ENCODE measurements around the gene CRABP2.

CRABP2 gene

DNA sequence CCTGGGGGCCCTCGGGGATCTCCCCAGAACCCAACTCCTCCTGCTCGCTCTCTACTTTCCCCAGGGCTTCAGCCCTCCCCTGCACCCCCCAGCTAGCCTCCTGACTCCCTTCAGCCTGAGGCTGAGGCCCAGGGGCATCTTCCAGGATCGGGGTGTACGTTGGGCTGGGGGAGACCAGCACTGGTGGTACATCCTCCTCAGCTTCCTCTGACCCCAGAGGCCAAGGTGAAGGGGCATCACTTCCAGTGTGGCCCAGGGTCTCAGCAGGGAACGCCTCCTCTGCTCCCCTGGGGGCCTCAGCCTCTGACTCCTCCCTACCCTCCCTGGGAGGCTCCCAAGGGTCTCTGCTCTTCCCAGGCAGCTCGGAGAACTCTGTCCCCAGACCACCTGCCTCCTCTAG, 35.0 kb downstream of the CRABP2 start:
- DNase-seq (ENCODE audit: low read depth) = no peak
- H3K4me3 ChIP-seq (ENCODE audit: low read depth, low read length) = no peak overlapping the region
- TF ChIP-seq, protein P1, sequence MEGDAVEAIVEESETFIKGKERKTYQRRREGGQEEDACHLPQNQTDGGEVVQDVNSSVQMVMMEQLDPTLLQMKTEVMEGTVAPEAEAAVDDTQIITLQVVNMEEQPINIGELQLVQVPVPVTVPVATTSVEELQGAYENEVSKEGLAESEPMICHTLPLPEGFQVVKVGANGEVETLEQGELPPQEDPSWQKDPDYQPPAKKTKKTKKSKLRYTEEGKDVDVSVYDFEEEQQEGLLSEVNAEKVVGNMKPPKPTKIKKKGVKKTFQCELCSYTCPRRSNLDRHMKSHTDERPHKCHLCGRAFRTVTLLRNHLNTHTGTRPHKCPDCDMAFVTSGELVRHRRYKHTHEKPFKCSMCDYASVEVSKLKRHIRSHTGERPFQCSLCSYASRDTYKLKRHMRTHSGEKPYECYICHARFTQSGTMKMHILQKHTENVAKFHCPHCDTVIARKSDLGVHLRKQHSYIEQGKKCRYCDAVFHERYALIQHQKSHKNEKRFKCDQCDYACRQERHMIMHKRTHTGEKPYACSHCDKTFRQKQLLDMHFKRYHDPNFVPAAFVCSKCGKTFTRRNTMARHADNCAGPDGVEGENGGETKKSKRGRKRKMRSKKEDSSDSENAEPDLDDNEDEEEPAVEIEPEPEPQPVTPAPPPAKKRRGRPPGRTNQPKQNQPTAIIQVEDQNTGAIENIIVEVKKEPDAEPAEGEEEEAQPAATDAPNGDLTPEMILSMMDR (IDR thresholded peaks at IDR 0.05; ENCODE audit: low read depth, low read length) = no peak
- TF ChIP-seq, protein P2, sequence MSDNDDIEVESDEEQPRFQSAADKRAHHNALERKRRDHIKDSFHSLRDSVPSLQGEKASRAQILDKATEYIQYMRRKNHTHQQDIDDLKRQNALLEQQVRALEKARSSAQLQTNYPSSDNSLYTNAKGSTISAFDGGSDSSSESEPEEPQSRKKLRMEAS (IDR thresholded peaks at IDR 0.05; ENCODE audit: low read depth, low read length) = no peak
- TF ChIP-seq POLR2A (IDR thresholded peaks at IDR 0.05; ENCODE audit: extremely low read depth, insufficient read length) = no peak
- TF ChIP-seq MYC (IDR thresholded peaks at IDR 0.05; ENCODE audit: low read depth, low read length) = no peak

DNA sequence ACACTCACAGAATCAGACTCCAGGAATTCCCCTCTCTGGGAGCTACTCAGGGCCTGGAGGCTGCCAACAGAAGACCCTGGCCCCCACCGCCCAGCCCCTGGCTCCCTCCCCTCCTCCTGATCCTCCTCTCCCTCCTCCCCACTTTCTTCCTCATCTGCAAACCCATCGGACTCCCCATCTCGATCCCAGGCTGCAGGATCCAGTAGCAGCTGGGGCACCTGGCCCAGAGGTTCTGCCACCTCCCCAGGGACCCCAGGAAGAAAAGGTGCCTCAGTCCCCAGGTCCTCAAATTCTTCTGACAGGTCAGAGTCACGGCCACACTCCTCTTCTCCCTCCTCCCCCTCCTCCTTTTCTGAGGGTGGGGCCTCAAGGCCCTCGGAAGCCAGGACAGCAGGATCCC, 35.6 kb downstream of the CRABP2 start:
- no peak overlapping the region for H3K4me3 ChIP-seq (ENCODE audit: low read depth, low read length)
- DNase-seq (ENCODE audit: low read depth) = no peak
- TF ChIP-seq POLR2A (IDR thresholded peaks at IDR 0.05; ENCODE audit: extremely low read depth, insufficient read length) (no peak), MYC (IDR thresholded peaks at IDR 0.05; ENCODE audit: low read depth, low read length) (no peak)
- TF ChIP-seq, protein P1 (IDR thresholded peaks at IDR 0.05; ENCODE audit: low read depth, low read length) = no peak
- TF ChIP-seq, protein P2 (IDR thresholded peaks at IDR 0.05; ENCODE audit: low read depth, low read length) = no peak

DNA sequence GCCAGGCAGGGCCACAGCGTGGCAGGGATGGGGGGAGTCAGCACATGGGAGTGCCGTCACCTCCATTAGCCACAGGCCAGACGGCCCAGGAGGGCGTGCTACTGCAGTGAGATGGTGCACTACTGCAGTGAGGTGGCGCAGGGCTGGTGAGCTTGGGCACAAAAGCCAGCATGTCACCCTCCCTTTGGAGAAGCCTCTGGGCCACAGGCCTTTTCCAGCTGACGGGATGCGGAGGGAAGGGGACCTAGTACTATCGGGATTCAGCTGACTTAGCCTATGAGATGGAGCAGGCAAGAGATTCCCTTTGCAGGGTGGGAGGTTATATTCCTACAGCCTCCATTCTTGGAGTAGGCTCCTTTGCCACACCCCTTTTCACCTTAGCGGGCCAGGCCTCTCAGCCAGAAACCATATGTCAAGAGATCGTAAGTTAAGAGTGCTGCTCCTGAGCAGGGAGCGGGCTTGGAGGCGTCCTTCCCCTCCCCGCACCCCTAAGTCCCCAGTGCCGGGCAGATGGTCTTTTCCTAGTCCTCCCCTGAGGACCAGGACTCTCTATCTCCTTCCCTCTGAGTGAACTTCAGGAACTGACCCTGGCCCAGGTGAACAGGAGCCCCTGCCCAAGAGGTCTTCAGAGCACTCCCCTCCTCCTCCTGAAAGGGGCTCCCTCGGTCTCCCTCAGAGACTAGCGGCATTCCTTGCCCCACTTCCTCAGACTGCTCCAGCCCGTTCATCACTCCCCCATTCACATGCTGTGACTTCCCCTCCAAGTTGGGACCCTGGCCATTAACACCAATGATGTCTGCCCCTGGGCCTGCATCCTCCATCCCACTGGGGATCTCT, 36.4 kb downstream of the CRABP2 start:
- no peak for DNase-seq (ENCODE audit: low read depth)
- TF ChIP-seq, protein P2 (IDR thresholded peaks at IDR 0.05; ENCODE audit: low read depth, low read length) = no peak
- TF ChIP-seq MYC (IDR thresholded peaks at IDR 0.05; ENCODE audit: low read depth, low read length) (no peak), POLR2A (IDR thresholded peaks at IDR 0.05; ENCODE audit: extremely low read depth, insufficient read length) (no peak)
- TF ChIP-seq, protein P1 (IDR thresholded peaks at IDR 0.05; ENCODE audit: low read depth, low read length) = no peak
- H3K4me3 ChIP-seq (ENCODE audit: low read depth, low read length) = no peak overlapping the region

DNA sequence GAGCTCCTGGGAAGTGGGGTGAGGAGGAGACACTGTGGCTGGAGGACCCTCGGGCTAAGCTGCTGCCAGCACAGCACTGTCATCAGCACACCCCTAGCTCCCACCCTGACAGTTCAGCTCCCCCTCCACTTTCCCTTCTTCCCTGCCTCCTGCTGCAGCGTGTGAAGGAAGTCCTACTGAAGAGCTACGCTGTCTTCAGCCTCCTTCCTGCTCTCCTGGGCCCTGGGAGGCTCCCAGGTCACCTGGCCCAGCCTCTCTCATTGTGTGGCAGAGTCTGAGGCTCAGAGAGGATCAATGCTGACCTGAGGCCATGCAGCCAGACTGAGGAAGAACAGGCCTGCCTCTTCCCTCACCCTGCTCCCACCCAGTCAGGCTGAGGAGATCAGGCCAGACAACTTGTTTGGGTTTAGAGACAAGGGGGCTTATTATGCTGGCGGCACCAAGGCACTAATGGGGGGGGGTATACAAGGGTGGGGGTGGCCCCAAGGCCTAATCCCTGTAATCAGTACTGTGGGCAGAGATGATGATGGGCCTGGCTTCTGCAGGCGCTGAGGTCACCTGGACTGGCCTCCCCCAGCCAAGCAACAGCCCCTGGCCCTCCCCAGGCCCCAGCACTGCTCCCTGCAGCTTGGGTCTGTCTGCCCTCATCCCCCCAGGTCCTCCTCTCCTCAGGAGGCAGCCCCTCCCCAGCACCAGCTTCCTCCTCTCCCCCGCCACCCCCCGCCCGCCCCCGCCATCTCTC, 37.2 kb downstream of the CRABP2 start:
- DNase-seq (ENCODE audit: low read depth) = no peak
- TF ChIP-seq POLR2A (IDR thresholded peaks at IDR 0.05; ENCODE audit: extremely low read depth, insufficient read length) (no peak), MYC (IDR thresholded peaks at IDR 0.05; ENCODE audit: low read depth, low read length) (no peak)
- TF ChIP-seq, protein P1 (IDR thresholded peaks at IDR 0.05; ENCODE audit: low read depth, low read length) = no peak
- TF ChIP-seq, protein P2 (IDR thresholded peaks at IDR 0.05; ENCODE audit: low read depth, low read length) = no peak
- no peak overlapping the region for H3K4me3 ChIP-seq (ENCODE audit: low read depth, low read length)

DNA sequence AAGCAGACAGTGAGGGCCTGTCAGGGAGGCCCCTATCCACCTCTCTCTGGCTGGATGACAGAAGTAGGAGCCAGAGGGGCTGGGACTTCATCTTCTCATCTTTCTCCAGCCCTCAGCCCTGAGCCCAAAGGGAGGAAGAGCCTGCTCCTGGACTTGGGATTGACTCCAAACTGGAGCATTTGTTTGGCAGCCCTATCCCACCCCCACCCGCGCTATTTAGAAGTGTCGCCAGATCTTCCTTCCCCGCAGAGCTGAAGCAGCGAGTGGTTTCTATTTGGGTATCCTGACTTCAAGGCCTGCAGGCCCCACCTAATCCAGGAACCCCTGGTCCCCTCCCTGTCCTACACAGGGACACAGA, 37.8 kb downstream of the CRABP2 start:
- DNase-seq (ENCODE audit: low read depth) = no peak
- no peak overlapping the region for H3K4me3 ChIP-seq (ENCODE audit: low read depth, low read length)
- TF ChIP-seq MYC (IDR thresholded peaks at IDR 0.05; ENCODE audit: low read depth, low read length) (no peak), POLR2A (IDR thresholded peaks at IDR 0.05; ENCODE audit: extremely low read depth, insufficient read length) (no peak)
- TF ChIP-seq, protein P1 (IDR thresholded peaks at IDR 0.05; ENCODE audit: low read depth, low read length) = no peak
- TF ChIP-seq, protein P2 (IDR thresholded peaks at IDR 0.05; ENCODE audit: low read depth, low read length) = no peak
